CD8-positive, alpha-beta memory T cell (primary cell): ENCODE data around the gene LAMA2. TPM values are rescaled to one million over a fixed set of nuclear protein-coding genes. Genes with fewer than 3 reads are reported as not detected.

Experiments
- CTCF ChIA-PET: fragments of 350-600 bp; sonication (Branson Sonifier 250); formaldehyde crosslinking; loops from one replicate; lab custom pipeline; 2021; ENCODE audit warnings: antibody characterized with exemption; lab: Charles Lee
- POLR2A ChIA-PET: fragments of 350-600 bp; sonication (Branson Sonifier 250); formaldehyde crosslinking; loops from one replicate; lab custom pipeline; 2021; ENCODE audit warnings: antibody characterized with exemption; lab: Charles Lee
- DNase-seq, 5 donors: peaks; one replicate each; pipeline versions ENCODE4 v3.0.0 to v3.0.0-alpha.2; 2020 to 2022; ENCODE audit warnings: mixed read lengths in 1 of 5
- H3K27ac ChIP-seq: one replicate; pipeline ENCODE4 v1.7.0; 2013; ENCODE audit warnings: low read depth, mild to moderate bottlenecking, low read length, moderate library complexity
- H3K27me3 ChIP-seq: 2 replicates; pipeline ENCODE4 v1.7.0; 2013; ENCODE audit warnings: low read length, mild to moderate bottlenecking; ENCODE audit not compliant: insufficient read depth, poor library complexity, severe bottlenecking
- H3K36me3 ChIP-seq: 2 replicates; pipeline ENCODE4 v1.7.0; 2013; ENCODE audit warnings: mild to moderate bottlenecking, low read length, moderate library complexity; ENCODE audit not compliant: insufficient read depth
- H3K4me1 ChIP-seq: 2 replicates; pipeline ENCODE4 v1.7.0; 2013; ENCODE audit warnings: mild to moderate bottlenecking, low read length, moderate library complexity; ENCODE audit not compliant: insufficient read depth
- H3K4me3 ChIP-seq: 2 replicates; pipeline ENCODE4 v1.7.0; 2013; ENCODE audit warnings: mild to moderate bottlenecking, low read length
- H3K9me3 ChIP-seq: 2 replicates; pipeline ENCODE4 v1.7.0; 2013; ENCODE audit warnings: mild to moderate bottlenecking, low read length
- H3K27ac Mint-ChIP-seq, 8 donors: one replicate each; pipeline ENCODE4 v1.8.0; 2020 to 2021; ENCODE audit warnings: mixed read lengths in 8 of 8, mild to moderate bottlenecking in 6 of 8, inconsistent platforms in 3 of 8, moderate library complexity in 3 of 8
- H3K27me3 Mint-ChIP-seq, 2 donors: one replicate each; pipeline ENCODE4 v1.8.0; 2020 to 2021; ENCODE audit warnings: mixed read lengths in 2 of 2, mild to moderate bottlenecking in 1 of 2, moderate library complexity in 1 of 2
- H3K36me3 Mint-ChIP-seq, 3 donors: one replicate each; pipeline ENCODE4 v1.8.0; 2020 to 2021; ENCODE audit warnings: mixed read lengths in 3 of 3, inconsistent platforms in 1 of 3, mild to moderate bottlenecking in 1 of 3
- H3K4me1 Mint-ChIP-seq, 3 donors: one replicate each; pipeline ENCODE4 v1.8.0; 2020 to 2021; ENCODE audit warnings: mixed read lengths in 3 of 3, inconsistent platforms in 1 of 3, mild to moderate bottlenecking in 1 of 3
- H3K4me3 Mint-ChIP-seq, 7 donors: one replicate each; pipeline ENCODE4 v1.8.0; 2020 to 2021; ENCODE audit warnings: mixed read lengths in 7 of 7, mild to moderate bottlenecking in 6 of 7, moderate library complexity in 4 of 7, inconsistent platforms in 2 of 7
- H3K9me3 Mint-ChIP-seq, 5 donors: one replicate each; pipeline ENCODE4 v1.8.0; 2020 to 2022; ENCODE audit warnings: mixed read lengths in 5 of 5, mild to moderate bottlenecking in 3 of 5, moderate library complexity in 2 of 5, inconsistent platforms in 1 of 5
- polyA plus RNA-seq: library from polyadenylated mRNA; unstranded; fragments of 300-500 nt; fragmentation: Illumina TruSeq; gene quantifications from one replicate; pipeline ENCODE4 v1.2.3, GENCODE V29; 2021
- total RNA-seq, 2 experiments: library from RNA; stranded (reverse); gene quantifications; one replicate each; pipeline ENCODE4 v1.2.3, GENCODE V29; 2021

LAMA2 gene
- total and polyA plus RNA-seq, 3 experiments from 2014 or later, result 0.09 to 0.96 (median 0.45) TPM

DNA sequence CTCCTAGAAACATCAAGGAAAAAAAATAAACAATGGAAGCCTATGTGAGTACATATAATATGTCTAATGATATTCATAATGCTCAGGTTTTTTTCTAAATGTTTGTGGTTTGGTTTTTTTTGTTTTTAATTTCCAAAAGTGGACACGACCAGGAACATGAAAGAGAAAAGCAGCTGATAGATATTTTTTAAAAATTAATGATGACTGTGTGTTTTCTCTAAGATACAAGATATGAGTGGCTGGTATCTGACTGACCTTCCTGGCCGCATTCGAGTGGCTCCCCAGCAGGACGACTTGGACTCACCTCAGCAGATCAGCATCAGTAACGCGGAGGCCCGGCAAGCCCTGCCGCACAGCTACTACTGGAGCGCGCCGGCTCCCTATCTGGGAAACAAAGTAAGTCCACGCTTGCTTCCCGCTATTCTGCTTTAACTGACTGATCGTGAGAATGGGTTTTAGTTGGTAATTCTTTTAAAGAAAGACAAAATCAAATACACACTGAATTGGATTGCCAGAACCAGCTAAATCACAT is 309.6 kb downstream of the LAMA2 start:
- Mint-ChIP-seq H3K4me1 (no peaks in the 10 kb centered on the region), H3K9me3 (no peaks in the 10 kb centered on the region), H3K27ac (no peak overlapping the region), H3K36me3 (no peaks in the 10 kb centered on the region), H3K4me3 (no peak overlapping the region), H3K27me3 (peaks cover 3 to 17% of the 10 kb centered on the region in 2 donors)
- no peaks in the 10 kb centered on the region for H3K36me3 ChIP-seq
- no peak overlapping the region for H3K4me3 ChIP-seq
- H3K9me3 ChIP-seq, result no peaks in the 10 kb centered on the region
- no peak for DNase-seq
- no peaks in the 10 kb centered on the region for H3K4me1 ChIP-seq
- no peaks in the 10 kb centered on the region for H3K27me3 ChIP-seq
- ChIA-PET CTCF (no interaction called here), POLR2A (no interaction called here)
- H3K27ac ChIP-seq, result no peak overlapping the region

DNA sequence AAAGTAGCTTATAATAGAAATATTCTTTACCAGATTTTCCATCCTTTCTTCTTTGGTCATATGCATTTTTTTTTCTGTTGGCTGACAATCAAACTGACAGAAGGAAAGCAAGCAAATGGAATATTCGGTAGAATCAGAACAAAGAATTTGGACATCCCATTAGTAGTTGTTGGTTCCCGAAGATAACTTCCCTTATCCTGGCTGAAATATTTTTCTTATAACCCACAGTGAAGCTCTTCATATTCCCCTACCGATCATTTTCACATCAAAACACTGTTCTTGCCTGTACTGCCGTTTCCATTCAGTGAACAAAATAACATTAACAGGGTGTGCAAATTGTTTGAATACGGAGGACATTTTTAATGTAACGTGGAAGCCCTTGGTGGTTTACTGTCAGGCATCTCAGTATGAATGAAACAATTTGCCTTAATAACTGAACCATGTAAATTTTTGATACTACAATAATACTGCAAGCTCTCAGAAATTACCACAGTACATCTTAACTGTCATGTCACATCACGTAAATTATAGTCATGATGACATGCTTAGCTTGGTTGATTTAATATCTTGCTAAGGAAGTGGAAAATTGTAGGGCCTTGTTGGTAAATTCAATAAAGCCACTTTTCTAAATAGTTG is 311.5 kb downstream of the LAMA2 start:
- ChIA-PET CTCF (no interaction called here), POLR2A (no interaction called here)
- no peak for DNase-seq
- Mint-ChIP-seq H3K27me3 (peaks cover 3 to 17% of the 10 kb centered on the region in 2 donors), H3K4me3 (no peak overlapping the region), H3K4me1 (no peaks in the 10 kb centered on the region), H3K27ac (no peak overlapping the region), H3K36me3 (no peaks in the 10 kb centered on the region), H3K9me3 (no peaks in the 10 kb centered on the region)
- Histone ChIP-seq H3K4me3 (no peak overlapping the region), H3K9me3 (no peaks in the 10 kb centered on the region), H3K4me1 (no peaks in the 10 kb centered on the region), H3K36me3 (no peaks in the 10 kb centered on the region), H3K27ac (no peak overlapping the region), H3K27me3 (no peaks in the 10 kb centered on the region)

DNA sequence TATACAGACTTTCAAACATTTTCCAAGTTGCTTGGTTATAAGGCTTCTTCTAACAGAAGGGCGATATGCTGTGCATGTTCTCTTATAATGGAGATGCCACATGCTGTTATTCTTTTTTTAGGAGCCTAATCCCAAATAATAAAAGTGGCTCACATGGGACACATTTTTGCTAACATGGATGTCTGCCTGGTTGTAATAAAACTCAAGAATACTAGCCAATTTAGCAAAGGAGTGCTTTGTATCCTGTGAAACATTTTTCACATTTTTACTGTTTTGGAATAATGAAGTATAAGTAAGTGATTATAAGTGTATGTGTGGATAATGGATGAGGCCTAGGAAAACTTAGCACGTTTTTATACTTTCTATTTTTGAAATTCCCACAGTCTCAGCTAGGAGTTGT is 312.2 kb downstream of the LAMA2 start:
- no peaks in the 10 kb centered on the region for H3K36me3 Mint-ChIP-seq
- peaks cover 3 to 13% of the 10 kb centered on the region in 2 donors for H3K27me3 Mint-ChIP-seq
- Histone ChIP-seq H3K27me3 (no peaks in the 10 kb centered on the region), H3K36me3 (no peaks in the 10 kb centered on the region), H3K27ac (no peak overlapping the region), H3K4me3 (no peak overlapping the region), H3K9me3 (no peaks in the 10 kb centered on the region), H3K4me1 (no peaks in the 10 kb centered on the region)
- no peak for DNase-seq
- no peak overlapping the region for H3K4me3 Mint-ChIP-seq
- no peak overlapping the region for H3K27ac Mint-ChIP-seq
- H3K9me3 Mint-ChIP-seq, result no peaks in the 10 kb centered on the region
- ChIA-PET POLR2A (no interaction called here), CTCF (no interaction called here)
- no peaks in the 10 kb centered on the region for H3K4me1 Mint-ChIP-seq

DNA sequence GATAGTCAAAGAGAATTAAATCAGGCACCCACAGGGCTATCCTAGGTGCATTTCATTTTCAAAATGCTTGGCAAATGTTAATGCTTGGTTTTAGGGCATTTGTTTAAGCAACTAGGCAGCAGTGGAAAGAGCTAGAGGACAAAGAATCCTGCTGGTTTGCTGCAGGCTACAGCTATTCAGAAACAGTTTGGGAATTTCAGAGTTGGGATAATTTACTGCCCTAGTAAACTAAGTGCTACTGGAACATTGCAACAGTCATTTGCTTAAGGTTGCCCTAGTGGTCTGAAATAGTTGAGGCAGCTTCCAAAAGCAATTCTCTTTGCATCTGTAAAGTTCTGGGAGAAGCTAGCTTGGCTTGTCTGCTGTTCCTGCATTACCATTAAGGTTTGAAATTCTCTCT is 312.7 kb downstream of the LAMA2 start:
- Mint-ChIP-seq H3K27ac (no peak overlapping the region), H3K36me3 (no peaks in the 10 kb centered on the region), H3K4me1 (no peaks in the 10 kb centered on the region), H3K27me3 (peaks cover 3 to 13% of the 10 kb centered on the region in 2 donors), H3K4me3 (no peak overlapping the region), H3K9me3 (no peaks in the 10 kb centered on the region)
- DNase-seq, result no peak
- ChIA-PET CTCF (no interaction called here), POLR2A (no interaction called here)
- H3K4me3 ChIP-seq, result no peak overlapping the region
- H3K4me1 ChIP-seq, result no peaks in the 10 kb centered on the region
- H3K9me3 ChIP-seq, result no peaks in the 10 kb centered on the region
- H3K27ac ChIP-seq, result no peak overlapping the region
- H3K27me3 ChIP-seq, result no peaks in the 10 kb centered on the region
- no peaks in the 10 kb centered on the region for H3K36me3 ChIP-seq

DNA sequence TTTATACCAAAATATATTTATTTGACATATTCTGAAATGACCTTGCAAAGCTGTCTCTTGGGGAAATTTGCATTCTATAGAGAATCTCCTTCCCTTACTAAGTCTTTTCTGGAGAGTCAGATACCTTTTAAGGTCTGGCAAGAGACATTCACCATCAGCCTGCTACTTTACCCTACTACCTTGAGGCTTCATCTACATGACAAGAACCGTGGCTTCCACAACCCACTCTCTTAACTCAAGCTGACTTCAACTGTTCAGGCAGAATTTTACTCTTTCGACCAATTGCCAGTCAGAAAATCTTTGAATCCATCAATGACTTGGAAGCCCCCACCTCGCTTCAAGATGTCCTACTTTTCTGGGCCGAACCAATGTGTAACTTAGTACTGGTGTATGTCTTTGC is 314.2 kb downstream of the LAMA2 start:
- no peaks in the 10 kb centered on the region for H3K36me3 Mint-ChIP-seq
- no peaks in the 10 kb centered on the region for H3K4me1 Mint-ChIP-seq
- no peaks in the 10 kb centered on the region for H3K9me3 Mint-ChIP-seq
- DNase-seq, result no peak
- no peak overlapping the region for H3K27ac Mint-ChIP-seq
- Histone ChIP-seq H3K27me3 (no peaks in the 10 kb centered on the region), H3K27ac (no peak overlapping the region), H3K4me3 (no peak overlapping the region), H3K4me1 (no peaks in the 10 kb centered on the region), H3K9me3 (no peaks in the 10 kb centered on the region), H3K36me3 (no peaks in the 10 kb centered on the region)
- no peak overlapping the region for H3K4me3 Mint-ChIP-seq
- ChIA-PET POLR2A (no interaction called here), CTCF (no interaction called here)
- H3K27me3 Mint-ChIP-seq, result peaks cover 3 to 21% of the 10 kb centered on the region in 2 donors

DNA sequence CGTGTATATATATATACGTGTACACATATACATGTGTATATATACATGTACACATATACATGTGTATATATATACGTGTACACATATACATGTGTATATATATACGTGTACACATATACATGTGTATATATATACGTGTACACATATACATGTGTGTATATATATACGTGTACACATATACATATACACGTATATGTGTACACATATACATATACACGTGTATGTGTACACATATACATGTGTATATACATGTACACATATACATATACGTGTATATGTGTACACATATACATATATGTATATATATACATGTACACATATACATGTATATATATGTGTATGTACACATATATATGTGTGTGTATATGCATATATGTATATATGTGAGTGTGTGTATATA is 317.2 kb downstream of the LAMA2 start:
- no peaks in the 10 kb centered on the region for H3K9me3 ChIP-seq
- no peaks in the 10 kb centered on the region for H3K4me1 ChIP-seq
- Mint-ChIP-seq H3K9me3 (no peaks in the 10 kb centered on the region), H3K36me3 (no peaks in the 10 kb centered on the region), H3K27me3 (peaks cover 3 to 33% of the 10 kb centered on the region in 2 donors), H3K27ac (no peak overlapping the region), H3K4me1 (no peaks in the 10 kb centered on the region), H3K4me3 (no peak overlapping the region)
- no peak overlapping the region for H3K27ac ChIP-seq
- CTCF ChIA-PET, result no interaction called here
- H3K36me3 ChIP-seq, result no peaks in the 10 kb centered on the region
- no peak for DNase-seq
- POLR2A ChIA-PET, result no interaction called here
- no peak overlapping the region for H3K4me3 ChIP-seq
- no peaks in the 10 kb centered on the region for H3K27me3 ChIP-seq

DNA sequence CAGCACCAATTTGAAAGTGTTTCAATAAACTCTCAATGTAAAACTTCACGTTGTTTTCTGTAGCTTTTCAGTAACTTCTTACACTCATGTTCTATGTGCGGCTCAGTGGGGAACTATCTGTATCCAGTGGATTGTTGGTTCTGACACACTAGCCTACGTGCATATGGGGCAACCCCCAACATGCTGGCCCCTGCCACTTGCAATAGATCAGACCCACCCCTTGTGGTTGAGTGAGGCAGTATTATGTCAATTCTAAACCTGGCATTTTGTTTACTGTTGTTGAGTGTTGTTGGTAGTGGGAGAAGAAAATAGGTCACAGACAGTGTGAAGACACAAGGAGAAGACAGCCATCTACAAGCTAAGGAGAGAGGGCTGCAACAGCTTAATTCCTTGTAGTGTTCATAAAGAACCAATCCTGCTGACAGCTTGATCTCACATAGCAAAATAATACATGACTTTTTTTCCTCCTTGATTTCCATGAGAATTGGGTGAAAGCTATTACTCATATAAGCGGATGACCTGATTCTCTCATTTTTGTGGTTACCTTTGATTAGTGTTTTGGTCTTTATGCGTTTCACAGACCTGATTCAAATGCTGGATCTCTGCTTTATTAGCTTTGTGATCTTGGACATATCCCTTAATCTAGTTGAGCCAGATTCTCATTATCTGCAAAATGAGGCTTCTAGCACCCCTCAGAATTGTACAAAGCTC is 320.4 kb downstream of the LAMA2 start:
- no peaks in the 10 kb centered on the region for H3K36me3 Mint-ChIP-seq
- Histone ChIP-seq H3K36me3 (no peaks in the 10 kb centered on the region), H3K4me1 (no peaks in the 10 kb centered on the region), H3K27ac (no peak overlapping the region), H3K4me3 (no peak overlapping the region), H3K9me3 (no peaks in the 10 kb centered on the region), H3K27me3 (no peaks in the 10 kb centered on the region)
- peak in 1 of 5 donors; percentile 3 for DNase-seq
- H3K4me3 Mint-ChIP-seq, result no peak overlapping the region
- no peaks in the 10 kb centered on the region for H3K9me3 Mint-ChIP-seq
- peaks cover 0 to 21% of the 10 kb centered on the region in 2 donors for H3K27me3 Mint-ChIP-seq
- H3K4me1 Mint-ChIP-seq, result no peaks in the 10 kb centered on the region
- no peak overlapping the region for H3K27ac Mint-ChIP-seq
- CTCF ChIA-PET, result no interaction called here
- POLR2A ChIA-PET, result no interaction called here

- H3K36me3 ChIP-seq, result no peaks in the 10 kb centered on the region
- H3K4me1 ChIP-seq, result no peaks in the 10 kb centered on the region
- no peaks in the 10 kb centered on the region for H3K9me3 Mint-ChIP-seq
- no peaks in the 10 kb centered on the region for H3K27me3 ChIP-seq
- no peaks in the 10 kb centered on the region for H3K9me3 ChIP-seq
- H3K27me3 Mint-ChIP-seq, result peaks cover 0 to 12% of the 10 kb centered on the region in 2 donors
- no peak for DNase-seq
- ChIA-PET POLR2A (no interaction called here), CTCF (no interaction called here)
- H3K4me1 Mint-ChIP-seq, result no peaks in the 10 kb centered on the region
- no peak overlapping the region for H3K27ac ChIP-seq
- H3K36me3 Mint-ChIP-seq, result no peaks in the 10 kb centered on the region
- no peak overlapping the region for H3K4me3 Mint-ChIP-seq
- H3K27ac Mint-ChIP-seq, result peak overlapping the region in 1 of 8 donors; percentile 5
- H3K4me3 ChIP-seq, result no peak overlapping the region
Observed at GRCh38 chr6:129206821-129207220, 323.9 kb downstream of the LAMA2 start.
